Renal cortex interstitium (tissue), 11 donors: ENCODE results near the gene LRRK2. TPM values are rescaled to one million over a fixed set of nuclear protein-coding genes. Genes with fewer than 3 reads are reported as not detected.
A peak's percentile ranks its signal among the peaks of the same experiment; 100 is the strongest.
"Not testable (repeated sequence)": the region's sequence is repeated elsewhere in the genome, so short reads cannot be mapped to it uniquely, and the experiment has no call there.

Experiments used
- DNase-seq, 11 donors: peaks; one replicate each; pipeline ENCODE4 v3.0.0-alpha.2; 2013; ENCODE audit warnings: low read depth in 9 of 11, low spot score in 4 of 11; ENCODE audit errors: extremely low read depth in 1 of 11
- polyA plus RNA-seq, 3 donors: library from polyadenylated mRNA; unstranded; fragments of 120-200 nt; gene quantifications; one replicate each; pipeline ENCODE4 v1.2.1, GENCODE V29; 2013; ENCODE audit not compliant: insufficient read length in 3 of 3

LRRK2 gene
- polyA plus RNA-seq, 3 donors: 25.2 to 34.8 (median 28.5) TPM

DNA sequence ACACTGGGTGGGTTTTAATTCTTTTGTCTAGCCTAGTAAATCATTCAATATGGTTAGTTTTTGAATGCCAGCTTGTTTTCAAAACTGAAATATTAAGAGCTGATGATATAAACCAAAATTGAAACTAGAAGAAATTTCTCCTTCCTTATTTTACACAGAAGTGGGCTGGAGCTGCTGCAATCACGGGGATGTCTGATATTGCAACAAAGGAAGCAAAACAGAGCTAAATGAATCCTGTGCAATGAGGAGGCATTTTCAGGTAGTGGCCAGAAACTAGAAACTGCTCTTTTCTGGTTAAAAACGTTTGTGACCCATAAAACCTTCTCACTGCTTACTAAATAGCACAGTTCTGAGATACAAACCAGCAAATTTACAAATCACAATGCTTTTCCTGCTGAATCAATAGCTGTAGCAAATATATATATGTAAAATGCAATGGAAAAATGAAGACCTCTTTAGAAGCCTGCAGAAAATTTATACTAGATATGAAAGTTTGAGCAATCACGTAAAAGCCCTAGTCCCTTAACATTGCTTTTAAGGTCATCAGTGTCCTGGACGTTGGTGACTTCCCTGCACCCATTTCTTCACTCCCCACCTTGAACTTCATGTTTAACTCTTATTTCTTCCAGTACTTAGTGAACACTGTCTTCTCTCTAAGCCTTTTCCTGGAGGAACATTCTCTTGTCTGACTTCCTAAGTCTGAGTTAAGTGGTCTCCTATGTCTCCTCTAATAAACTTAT is 15.9 kb upstream of the LRRK2 start:
- no peak for DNase-seq

- peak in 1 of 11 donors; percentile 21 for DNase-seq
Observed at GRCh38 chr12:40209886-40210285, 14.9 kb upstream of the LRRK2 start.

DNA sequence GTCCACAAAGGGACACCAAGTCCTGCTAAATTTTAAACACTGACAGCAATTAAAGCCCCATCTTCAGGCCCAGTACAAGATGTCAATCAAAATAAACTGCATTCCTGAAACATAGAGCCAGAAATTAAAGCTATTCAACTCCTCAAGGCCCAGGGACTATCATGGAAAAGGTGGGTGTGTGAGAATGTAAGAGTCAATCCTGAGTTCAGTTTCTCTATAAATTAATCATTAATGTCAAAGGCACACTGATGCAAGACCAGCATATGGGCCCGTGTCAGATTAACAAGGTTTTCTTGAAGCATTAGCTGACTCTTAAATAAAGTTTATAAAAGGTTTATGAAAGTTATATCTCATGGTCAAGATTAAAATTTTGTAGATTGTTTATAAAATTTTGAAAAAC is 13.6 kb upstream of the LRRK2 start:
- DNase-seq: not testable (repeated sequence)

DNA sequence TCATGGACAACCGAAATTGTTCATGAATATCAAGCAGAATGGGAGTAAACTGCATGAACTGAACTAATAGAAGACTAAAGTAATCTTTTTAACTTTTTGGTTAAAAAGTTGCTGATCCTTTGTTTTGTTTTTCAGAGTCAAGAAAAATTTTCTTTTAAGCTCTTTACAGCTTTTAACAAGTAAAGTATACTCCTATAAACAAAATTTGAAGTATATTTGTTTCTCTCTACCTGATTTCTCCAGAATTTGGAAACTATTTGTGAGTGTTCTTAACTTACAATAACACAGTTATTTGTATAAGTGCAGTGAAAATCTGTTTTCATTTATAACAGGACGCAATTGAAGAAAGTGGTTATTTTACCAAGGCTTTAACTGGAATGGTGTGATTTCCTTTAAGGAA is 12.2 kb upstream of the LRRK2 start:
- no peak for DNase-seq

DNA sequence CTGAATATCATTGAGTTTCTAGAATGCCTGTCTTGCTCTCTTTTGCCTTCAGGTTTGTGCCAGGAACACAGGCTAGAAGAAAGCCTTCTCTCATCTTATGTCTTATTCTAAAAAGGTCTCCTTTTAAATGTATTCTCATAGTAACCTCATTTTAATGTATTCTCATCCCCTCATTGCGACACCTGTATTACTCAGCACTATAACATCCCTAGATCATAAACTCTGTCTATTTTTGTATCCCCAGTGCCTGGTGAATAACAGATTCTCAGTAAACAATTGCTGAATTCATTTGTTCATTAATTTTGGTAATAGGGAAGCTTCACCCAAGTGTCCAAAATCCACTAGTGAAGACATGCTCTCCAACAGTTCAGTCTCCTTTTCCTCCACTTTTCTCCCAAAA is 8.8 kb upstream of the LRRK2 start:
- DNase-seq: no peak

DNA sequence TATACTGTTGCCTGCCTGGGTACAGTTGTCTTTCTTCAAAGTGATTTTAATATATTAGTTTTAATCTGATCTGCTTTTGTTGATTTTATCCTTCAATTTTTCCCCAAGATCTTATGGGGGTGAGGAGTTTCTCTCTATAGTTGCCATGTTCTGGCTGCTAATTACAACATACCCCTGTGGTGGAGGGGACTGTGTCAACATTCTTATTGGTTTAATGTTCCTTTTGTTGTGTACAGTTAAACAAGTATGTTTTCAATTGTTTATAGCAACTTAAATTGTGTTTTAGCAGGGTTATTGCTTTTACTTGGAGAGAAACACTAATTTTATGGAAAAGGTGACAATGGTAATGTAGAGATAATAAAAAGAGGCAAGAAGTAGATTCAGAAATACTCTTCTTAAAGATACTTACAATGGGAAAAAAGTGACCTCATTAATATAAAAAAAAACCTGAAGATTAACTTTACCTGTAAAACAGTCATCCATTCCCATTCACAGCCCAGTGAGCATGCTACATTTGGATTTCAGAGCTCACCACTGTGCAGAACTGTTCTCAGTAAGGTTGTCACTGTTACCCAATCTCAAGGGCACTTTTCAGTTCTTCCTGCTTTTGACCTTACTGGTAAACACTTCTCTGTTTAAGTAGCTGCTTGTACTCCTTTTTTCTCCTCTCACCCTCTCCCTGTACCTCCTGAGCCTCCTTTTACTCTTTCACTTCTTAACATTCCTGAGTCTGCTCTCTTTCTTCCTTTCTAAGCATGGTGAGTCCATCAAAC is 8.1 kb upstream of the LRRK2 start:
- DNase-seq: no peak

- no peak for DNase-seq
Observed at GRCh38 chr12:40219760-40220159, 5.0 kb upstream of the LRRK2 start.

DNA sequence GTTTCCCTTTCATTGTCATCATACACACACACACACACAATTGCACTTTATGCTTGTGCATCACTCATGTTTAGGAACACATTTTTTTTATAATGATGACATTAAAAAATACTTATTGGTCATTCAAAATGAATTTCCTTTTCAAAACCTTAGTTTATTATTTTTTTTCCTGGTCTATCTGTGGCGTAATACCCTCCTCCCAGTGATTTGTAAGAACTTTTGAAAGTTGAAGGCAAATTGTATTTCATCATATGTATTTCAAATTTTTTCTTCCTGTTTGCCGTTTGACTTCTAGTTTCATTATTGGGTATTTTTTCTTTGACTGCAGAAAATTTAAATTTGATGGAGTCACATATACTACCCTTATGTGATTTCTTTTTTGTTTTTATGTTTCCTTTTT is 2.5 kb upstream of the LRRK2 start:
- no peak for DNase-seq

GRCh38 chr12:40223646-40224045 is 1.2 kb upstream of the LRRK2 start:
- no peak for DNase-seq

GRCh38 chr12:40225337-40225983 is 663 bp downstream of the LRRK2 start:
- no peak for DNase-seq

DNA sequence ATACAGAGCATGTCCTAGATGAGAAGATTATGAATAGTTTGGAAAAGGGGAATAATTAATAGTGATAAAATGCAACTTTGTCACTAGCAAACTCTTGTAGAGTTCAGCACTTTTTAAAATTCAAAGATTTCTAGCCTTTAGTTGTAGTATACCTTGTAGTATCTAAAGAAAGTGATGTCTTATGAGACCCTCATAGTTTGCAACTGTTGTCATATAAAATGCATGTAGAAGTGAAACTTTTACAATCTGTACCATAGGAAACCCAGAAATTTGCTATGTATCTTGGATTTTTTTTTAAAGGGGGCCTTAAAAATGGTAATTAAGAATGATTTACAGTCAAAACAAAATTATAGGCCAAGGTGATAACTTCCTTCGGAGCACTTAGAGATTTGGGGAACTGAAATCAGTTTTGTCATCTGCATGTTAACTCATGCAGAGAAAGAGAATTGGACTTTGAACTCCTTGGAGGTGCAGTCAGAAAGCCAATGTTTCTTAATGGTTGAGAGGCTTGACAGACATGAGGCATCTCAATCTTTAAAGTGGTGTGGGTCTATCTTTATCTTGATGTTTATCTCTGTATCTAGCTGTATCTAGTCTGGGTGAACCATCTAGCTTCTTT is 1.3 kb downstream of the LRRK2 start:
- peak in 1 of 11 donors; percentile 27 for DNase-seq

DNA sequence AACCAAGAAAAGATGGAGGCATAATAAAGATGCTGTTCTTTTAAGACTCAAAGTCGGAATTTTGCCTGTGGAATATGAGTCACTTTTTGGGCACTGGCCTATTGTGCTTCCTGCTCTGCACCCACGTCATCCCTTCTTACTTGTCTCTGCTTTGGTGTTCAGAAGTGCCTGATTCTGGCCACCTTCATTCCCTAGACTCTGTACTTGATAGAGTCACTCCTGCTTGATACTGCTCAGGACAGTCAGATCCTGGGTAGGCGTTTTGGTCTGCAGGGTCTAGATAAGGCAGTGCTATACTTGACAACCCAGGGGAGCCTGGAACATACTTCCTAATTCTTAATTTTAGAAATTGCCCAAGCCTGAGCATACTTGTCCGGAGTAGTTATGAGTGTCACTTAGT is 1.9 kb downstream of the LRRK2 start:
- DNase-seq: no peak

DNA sequence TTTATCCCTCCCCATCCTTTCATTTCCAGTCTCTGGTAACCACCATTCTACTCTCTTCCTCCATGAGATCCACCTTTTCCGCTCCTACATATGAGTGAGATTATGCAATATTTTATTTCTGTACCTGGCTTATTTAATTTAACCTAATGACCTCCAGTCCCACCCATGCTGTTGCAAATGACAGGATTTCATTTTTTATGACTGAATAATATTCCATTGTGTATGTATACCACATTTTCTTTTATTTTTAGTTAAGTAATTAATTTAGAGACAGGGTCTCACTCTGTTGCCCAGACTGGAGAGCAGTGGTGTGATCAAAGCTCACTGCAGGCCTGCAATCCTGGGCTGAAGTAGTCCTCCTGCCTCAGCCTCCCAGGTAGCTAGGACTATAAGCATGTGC is 2.6 kb downstream of the LRRK2 start:
- DNase-seq: no peak

GRCh38 chr12:40228727-40229126 is 3.9 kb downstream of the LRRK2 start:
- DNase-seq: no peak

DNA sequence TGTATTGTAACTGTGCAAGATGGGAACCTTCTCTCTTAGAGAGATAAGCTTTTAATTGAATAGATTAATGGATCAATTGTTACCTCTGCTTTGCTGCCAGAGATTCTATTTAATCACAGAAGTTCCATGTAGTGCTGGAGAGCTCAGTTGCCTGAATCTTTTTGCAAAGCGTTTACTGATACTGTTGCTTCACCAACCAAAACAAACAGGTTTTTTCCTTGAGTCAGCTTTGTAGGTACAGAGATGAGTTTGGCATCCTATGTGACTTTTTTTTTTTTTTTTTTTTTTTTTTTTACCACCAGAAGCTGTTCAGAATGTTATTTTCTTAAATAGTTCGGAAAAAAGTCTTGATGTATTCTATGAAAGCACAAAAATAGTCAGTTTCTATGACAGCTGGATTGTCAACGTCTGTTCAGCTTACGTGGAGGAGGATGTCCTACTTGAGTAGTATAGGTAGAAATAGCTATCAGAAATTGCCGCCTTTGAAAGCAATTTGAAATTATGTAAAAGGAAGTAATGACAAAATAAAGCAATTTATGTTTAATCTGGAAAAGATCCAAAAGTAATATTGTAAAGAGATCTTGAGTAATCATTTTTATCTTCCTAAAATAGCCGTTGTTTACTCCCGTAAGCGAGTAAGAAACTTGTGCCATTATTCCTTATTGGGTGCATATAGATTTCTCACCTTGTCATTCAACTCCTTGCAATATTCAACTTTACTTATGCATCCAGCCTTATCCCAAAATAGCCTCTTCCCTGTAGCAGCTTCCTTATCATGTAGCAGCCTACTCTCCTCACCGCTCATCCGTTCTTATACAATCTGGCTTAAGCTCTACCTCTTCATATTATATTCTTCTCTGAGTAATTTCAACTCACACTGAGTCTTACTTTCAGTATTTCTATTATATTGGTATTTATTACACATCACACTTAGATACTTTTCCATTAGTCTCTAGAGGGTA is 5.2 kb downstream of the LRRK2 start:
- DNase-seq: no peak

DNA sequence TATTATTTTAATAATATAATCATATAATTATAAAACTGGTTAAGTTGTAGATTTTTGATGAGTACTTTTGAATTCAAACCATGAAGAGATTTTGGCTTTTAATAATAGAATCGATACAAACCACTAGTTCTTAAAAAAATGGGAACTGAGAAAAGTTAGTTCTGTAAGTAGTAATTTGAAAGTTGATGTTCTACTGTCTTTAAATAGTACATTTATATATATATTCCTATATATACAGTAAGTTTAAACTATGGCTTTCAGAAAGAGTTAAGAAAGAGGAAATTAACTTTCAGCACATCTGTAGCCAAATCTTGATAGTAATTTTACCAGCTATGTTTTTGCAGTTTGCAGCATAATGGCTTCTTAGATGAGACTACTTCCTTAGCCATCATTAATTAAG is 7.8 kb downstream of the LRRK2 start:
- DNase-seq: no peak

DNA sequence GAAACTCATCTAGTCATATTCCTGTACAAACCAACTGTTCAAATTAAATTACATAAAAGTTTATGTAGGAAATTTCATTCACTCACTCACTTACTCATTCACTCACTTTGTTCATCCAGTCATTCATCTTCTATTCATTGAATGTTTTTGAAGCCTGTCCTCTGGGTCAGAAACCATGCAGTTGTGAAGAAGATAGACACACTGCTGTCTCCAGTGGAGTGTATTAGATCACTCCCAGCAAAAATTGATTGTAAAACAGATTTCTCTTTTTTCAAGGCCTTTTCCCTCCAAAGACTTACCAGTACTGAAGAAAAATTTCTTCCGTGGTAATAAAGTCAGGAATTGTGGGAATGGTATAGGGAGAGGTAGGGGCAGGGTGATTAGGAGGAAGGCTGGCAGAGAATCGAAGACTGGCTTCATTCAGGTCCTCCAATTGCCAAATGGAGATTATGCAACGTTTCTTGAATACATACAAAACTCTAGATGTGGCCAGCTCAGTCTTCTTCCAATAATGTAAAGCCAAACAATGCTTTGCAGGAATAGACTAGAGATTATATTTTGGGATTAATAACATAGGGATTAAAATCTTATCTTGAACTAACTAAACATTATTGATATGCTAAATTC is 9.1 kb downstream of the LRRK2 start:
- DNase-seq: no peak

- DNase-seq: no peak
Observed at GRCh38 chr12:40236357-40236850, 11.6 kb downstream of the LRRK2 start.
